ENCODE measurements around the gene EGFR.

The EGFR gene

GRCh38 chr7:55022002-55022985 lies 3.5 kb downstream of the EGFR start:
- TF ChIP-seq CTCF (IDR thresholded peaks at IDR 0.05), result no peak

- TF ChIP-seq CTCF (IDR thresholded peaks at IDR 0.05), result no peak
Measured at GRCh38 chr7:55023841-55024505, 5.2 kb downstream of the EGFR start.

DNA sequence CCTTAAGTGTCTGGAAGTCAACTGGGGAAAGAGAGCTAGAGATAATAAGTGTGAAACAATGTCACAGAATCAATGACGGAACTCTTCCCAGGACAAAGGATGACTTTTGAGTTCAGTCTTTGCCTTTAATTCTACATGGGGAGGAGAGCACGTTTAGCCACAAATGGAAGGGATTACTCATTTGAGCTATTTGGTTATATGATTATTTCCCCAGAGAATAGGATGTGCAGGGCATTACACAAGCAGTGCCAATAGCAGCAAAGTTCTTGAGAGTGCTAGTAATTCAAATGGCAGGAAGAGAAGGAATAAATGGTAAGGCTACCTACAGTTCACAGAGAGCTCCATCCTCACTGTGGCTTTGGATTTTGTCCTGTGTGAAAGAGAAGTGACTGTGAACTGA lies 6.0 kb downstream of the EGFR start:
- TF ChIP-seq CTCF (IDR thresholded peaks at IDR 0.05), result no peak

- no peak for TF ChIP-seq CTCF (IDR thresholded peaks at IDR 0.05)
Measured at GRCh38 chr7:55026086-55026790, 7.4 kb downstream of the EGFR start.

DNA sequence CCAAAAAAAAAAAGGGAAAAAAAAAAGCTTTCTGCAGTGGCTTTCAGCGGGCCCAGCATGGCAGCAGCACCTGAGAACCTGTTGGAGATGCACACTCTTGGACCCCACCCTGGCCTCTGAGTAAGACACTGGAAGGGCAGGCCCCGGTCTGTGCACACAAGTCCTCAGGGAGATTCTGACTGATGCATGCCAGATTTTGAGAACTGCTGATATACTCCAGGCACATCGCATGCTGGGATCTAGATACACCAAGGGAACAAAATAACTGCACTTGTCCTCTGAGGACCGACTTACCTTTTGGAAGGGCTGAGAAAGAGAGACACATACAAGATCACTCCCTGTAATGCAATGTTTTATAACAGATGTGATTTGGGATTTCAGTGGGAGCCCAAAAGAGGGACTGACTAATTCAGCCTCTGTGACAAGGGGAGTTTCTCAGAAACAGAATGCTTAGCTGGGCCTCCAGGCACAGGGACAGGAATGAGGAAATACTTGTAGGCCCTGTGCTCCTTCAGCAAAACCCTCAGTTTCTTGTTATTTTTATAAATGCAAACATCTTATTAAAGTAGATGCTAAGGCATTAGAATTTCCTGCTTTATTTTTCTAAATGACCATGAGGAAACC lies 8.2 kb downstream of the EGFR start:
- TF ChIP-seq CTCF (IDR thresholded peaks at IDR 0.05), result no peak

DNA sequence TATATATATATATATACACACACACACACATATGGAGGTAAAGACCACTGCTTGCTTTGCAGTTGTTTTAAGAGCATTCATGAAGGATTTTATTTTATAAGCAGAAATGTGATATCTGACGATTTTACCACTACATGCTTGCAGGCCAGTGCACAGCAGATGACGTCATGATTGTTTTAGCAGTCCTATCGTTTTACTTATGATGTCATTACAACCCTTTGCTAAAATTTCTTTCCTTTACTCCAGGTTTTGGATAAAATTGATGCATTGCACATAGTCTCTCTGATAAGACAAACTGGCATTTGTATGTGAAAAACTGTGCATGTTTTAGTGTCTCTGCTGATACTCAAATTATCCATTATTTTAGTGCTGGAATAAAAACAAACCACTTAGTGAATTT lies 9.2 kb downstream of the EGFR start:
- TF ChIP-seq CTCF (IDR thresholded peaks at IDR 0.05), result no peak

DNA sequence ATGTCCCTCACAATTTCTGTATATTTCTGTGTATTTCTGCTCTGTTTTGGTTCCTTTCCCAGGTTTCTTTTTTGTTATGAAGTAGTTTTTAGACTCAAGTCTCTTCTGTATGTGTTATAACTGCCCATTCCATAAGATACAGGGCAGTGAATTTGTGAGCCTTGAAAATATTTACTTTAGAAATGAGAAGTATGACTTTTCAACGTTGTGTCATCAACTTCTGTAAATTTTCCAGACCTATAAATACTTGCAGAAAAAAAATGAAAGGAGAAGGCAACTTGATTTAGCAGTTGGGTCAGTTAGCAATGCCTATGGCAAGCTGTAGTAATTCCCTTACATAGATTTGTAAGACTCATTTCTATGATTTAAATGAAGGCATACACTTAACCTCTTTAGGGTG lies 11.5 kb downstream of the EGFR start:
- no peak for TF ChIP-seq CTCF (IDR thresholded peaks at IDR 0.05)
